B cell (primary cell): ENCODE data around the gene EYA4. TPM values are rescaled to one million over a fixed set of nuclear protein-coding genes. Genes with fewer than 3 reads are reported as not detected.

Source experiments
- ATAC-seq: fragments of 200-7000 bp; cut with Tn5 transposase; one replicate; pipeline ENCODE4 v1.10.0; 2021; ENCODE audit warnings: low read depth, mild to moderate bottlenecking, moderate number of reproducible peaks, moderate library complexity
- CTCF ChIA-PET: fragments of 350-600 bp; sonication (Branson Sonifier 250); formaldehyde crosslinking; loops from one replicate; lab custom pipeline; 2021; ENCODE audit warnings: antibody characterized with exemption, inconsistent platforms; lab: Charles Lee
- POLR2A ChIA-PET: fragments of 350-600 bp; sonication (Branson Sonifier 250); formaldehyde crosslinking; loops from one replicate; lab custom pipeline; 2021; ENCODE audit warnings: antibody characterized with exemption; lab: Charles Lee
- DNase-seq: peaks from one replicate; pipeline ENCODE4 v3.0.0; 2013
- H2AFZ ChIP-seq: 2 replicates; pipeline ENCODE4 v1.6.1; 2012; ENCODE audit warnings: mild to moderate bottlenecking, low read depth, low read length; ENCODE audit not compliant: insufficient read depth, poor library complexity, severe bottlenecking
- H3K27ac ChIP-seq, 2 donors: 1 replicate in 1 of 2; 2 replicates in 1 of 2; pipeline ENCODE4 v1.5.1; 2012 to 2013; ENCODE audit warnings: low read length in 2 of 2, mild to moderate bottlenecking in 2 of 2, moderate library complexity in 1 of 2
- H3K27me3 ChIP-seq, 4 experiments: fragments of 200-600 bp in 1 of 4; sonication (generic) in 1 of 4; replicated peaks in 1 of 4; 1 replicate in 2 of 4; 2 replicates in 2 of 4; pipeline versions ENCODE4 v1.6.1 to v1.7.0; 2013 to 2016; ENCODE audit warnings: low read length in 3 of 4, mild to moderate bottlenecking in 2 of 4, mixed read lengths in 1 of 4, moderate library complexity in 1 of 4; ENCODE audit not compliant: insufficient read depth in 4 of 4, control insufficient read depth in 3 of 4; ENCODE audit errors: control extremely low read depth in 1 of 4
- H3K36me3 ChIP-seq, 2 experiments: replicated peaks in 1 of 2; 1 replicate in 1 of 2; 2 replicates in 1 of 2; pipeline versions ENCODE4 v1.6.1 to v1.7.1; 2013; ENCODE audit warnings: low read length in 1 of 2; ENCODE audit not compliant: insufficient read depth in 2 of 2, control insufficient read depth in 1 of 2; ENCODE audit errors: control extremely low read depth in 1 of 2, extremely low read depth in 1 of 2
- H3K4me1 ChIP-seq, 2 donors: fragments of 200-600 bp in 1 of 2; sonication (generic) in 1 of 2; 1 replicate in 1 of 2; 2 replicates in 1 of 2; pipeline versions ENCODE4 v1.5.1 to v1.6.1; 2013 to 2017; ENCODE audit warnings: low read length in 2 of 2; ENCODE audit not compliant: control insufficient read depth in 2 of 2, insufficient read depth in 2 of 2
- H3K4me2 ChIP-seq: replicated peaks from 2 replicates; pipeline ENCODE3; 2012; ENCODE audit warnings: mild to moderate bottlenecking, low read depth, low read length; ENCODE audit not compliant: poor library complexity, severe bottlenecking
- H3K4me3 ChIP-seq, 5 experiments: fragments of 200-600 bp in 1 of 5; sonication (generic) in 1 of 5; 1 replicate in 3 of 5; 2 replicates in 2 of 5; pipeline versions ENCODE4 v1.5.1 to v1.7.0; 2011 to 2016; ENCODE audit warnings: low read length in 4 of 5, mild to moderate bottlenecking in 4 of 5, low read depth in 2 of 5, control low read depth in 1 of 5, moderate library complexity in 1 of 5; ENCODE audit not compliant: insufficient read depth in 1 of 5; ENCODE audit errors: control extremely low read depth in 1 of 5, extremely low read depth in 1 of 5
- H3K79me2 ChIP-seq: fragments of 200-600 bp; sonication (generic); one replicate; pipeline ENCODE4 v1.6.0; 2016; ENCODE audit warnings: low read length; ENCODE audit not compliant: control insufficient read depth, insufficient read depth
- H3K9ac ChIP-seq: fragments of 200-600 bp; sonication (generic); 2 replicates; pipeline ENCODE4 v1.6.1; 2017; ENCODE audit warnings: mild to moderate bottlenecking, low read length, moderate library complexity
- H3K9me3 ChIP-seq, 3 donors: one replicate each; pipeline versions ENCODE4 v1.6.1 to v1.7.1; 2013; ENCODE audit warnings: low read length in 2 of 3; ENCODE audit not compliant: control insufficient read depth in 2 of 3, insufficient read depth in 1 of 3; ENCODE audit errors: control extremely low read depth in 1 of 3
- H4K20me1 ChIP-seq: 2 replicates; pipeline ENCODE4 v1.6.0; 2012; ENCODE audit warnings: mild to moderate bottlenecking, low read length; ENCODE audit not compliant: insufficient read depth, control insufficient read depth, poor library complexity, severe bottlenecking
- H3K27ac Mint-ChIP-seq: one replicate; pipeline ENCODE4 v1.8.0; 2021; ENCODE audit warnings: mixed read lengths
- H3K27me3 Mint-ChIP-seq: one replicate; pipeline ENCODE4 v1.8.0; 2021; ENCODE audit warnings: mixed read lengths
- H3K4me1 Mint-ChIP-seq: one replicate; pipeline ENCODE4 v1.8.0; 2021; ENCODE audit warnings: mixed read lengths
- H3K4me3 Mint-ChIP-seq: one replicate; pipeline ENCODE4 v1.8.0; 2021; ENCODE audit warnings: mixed read lengths
- H3K9me3 Mint-ChIP-seq: one replicate; pipeline ENCODE4 v1.8.0; 2022; ENCODE audit warnings: mixed read lengths; ENCODE audit not compliant: insufficient read depth
- EZH2 ChIP-seq: IDR thresholded peaks from 2 replicates; pipeline ENCODE4 v1.6.1; 2012; ENCODE audit warnings: borderline replicate concordance, low read depth, mild to moderate bottlenecking, moderate library complexity, low read length; ENCODE audit not compliant: insufficient read depth, poor library complexity, severe bottlenecking
- WGBS: methylation state at CpG from one replicate; pipeline ENCODE4 v1.1.5; 2013; ENCODE audit warnings: missing lambda C conversion rate; ENCODE audit not compliant: insufficient coverage; 5-methylcytosine and 5-hydroxymethylcytosine counted together
- intact Hi-C: fragments of 100-400 bp; cut with micrococcal nuclease; formaldehyde crosslinking; loops from one replicate; pipeline ENCODE4 v1.10.0; 2022
- polyA plus RNA-seq: library from polyadenylated mRNA; depleted of rRNA; stranded (reverse); fragments of >200 nt; gene quantifications from 2 replicates; pipeline ENCODE4 v1.2.3, GENCODE V29; 2012
- total RNA-seq, 2 donors: library from RNA; stranded (reverse); fragments of 120-200 nt in 1 of 2; gene quantifications; 1 replicate in 1 of 2; 2 replicates in 1 of 2; pipeline versions ENCODE4 v1.2.3 to v1.2.4, GENCODE V29; 2013 to 2022
- TF ChIP-seq, protein P1 (sequence below): fragments of 200-600 bp; IDR thresholded peaks from one replicate; pipeline ENCODE4 v1.8.0; 2022; ENCODE audit warnings: antibody characterized with exemption, mild to moderate bottlenecking

The EYA4 gene
- total and polyA plus RNA-seq, 2 donors (not counting 1 experiment from before 2014, with no cell fraction given) = 0.49 TPM; not detected in 1

DNA sequence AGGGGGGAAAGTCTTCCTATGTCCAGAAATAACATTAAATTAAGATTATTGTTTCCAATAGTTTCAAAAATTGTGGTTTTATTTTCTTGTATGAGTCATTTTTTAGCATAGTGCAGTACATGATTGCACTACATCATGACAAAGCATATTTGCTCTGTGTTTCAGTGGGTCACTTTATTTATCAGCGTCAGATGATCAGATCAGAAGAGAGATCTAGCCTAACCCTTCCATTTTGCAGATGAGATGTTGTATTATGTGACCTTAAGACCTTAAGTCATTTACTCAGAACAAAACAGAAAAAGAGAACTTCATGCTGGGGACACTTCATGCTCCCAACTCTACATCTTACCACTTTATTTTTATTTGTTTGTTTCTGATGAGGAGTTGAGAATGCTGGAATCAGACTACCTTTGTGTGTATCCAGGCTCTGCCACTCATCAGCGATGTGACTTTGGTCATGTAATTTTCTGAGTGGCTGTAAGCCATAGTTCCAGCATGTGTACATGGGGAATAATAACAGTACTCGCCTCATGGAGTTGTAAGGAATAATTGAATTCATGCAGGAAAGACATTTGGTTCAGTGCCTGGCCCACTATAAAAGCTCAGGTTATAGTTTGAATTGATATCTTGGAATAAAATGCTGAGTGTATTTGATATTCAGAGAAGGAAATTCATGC, 13.5 kb downstream of the EYA4 start:
- no peak overlapping the region for H3K4me3 ChIP-seq
- H4K20me1 ChIP-seq = no peaks in the 10 kb centered on the region
- no peak for DNase-seq
- H3K4me1 Mint-ChIP-seq = no peaks in the 10 kb centered on the region
- peaks cover 14% of the 10 kb centered on the region for H3K27me3 Mint-ChIP-seq
- TF ChIP-seq, protein P1, sequence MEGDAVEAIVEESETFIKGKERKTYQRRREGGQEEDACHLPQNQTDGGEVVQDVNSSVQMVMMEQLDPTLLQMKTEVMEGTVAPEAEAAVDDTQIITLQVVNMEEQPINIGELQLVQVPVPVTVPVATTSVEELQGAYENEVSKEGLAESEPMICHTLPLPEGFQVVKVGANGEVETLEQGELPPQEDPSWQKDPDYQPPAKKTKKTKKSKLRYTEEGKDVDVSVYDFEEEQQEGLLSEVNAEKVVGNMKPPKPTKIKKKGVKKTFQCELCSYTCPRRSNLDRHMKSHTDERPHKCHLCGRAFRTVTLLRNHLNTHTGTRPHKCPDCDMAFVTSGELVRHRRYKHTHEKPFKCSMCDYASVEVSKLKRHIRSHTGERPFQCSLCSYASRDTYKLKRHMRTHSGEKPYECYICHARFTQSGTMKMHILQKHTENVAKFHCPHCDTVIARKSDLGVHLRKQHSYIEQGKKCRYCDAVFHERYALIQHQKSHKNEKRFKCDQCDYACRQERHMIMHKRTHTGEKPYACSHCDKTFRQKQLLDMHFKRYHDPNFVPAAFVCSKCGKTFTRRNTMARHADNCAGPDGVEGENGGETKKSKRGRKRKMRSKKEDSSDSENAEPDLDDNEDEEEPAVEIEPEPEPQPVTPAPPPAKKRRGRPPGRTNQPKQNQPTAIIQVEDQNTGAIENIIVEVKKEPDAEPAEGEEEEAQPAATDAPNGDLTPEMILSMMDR = no peak
- no peak for TF ChIP-seq EZH2
- H3K36me3 ChIP-seq = no peaks in the 10 kb centered on the region
- intact Hi-C loops = no loop called here
- H3K27ac ChIP-seq = no peak overlapping the region
- no peak overlapping the region for H2AFZ ChIP-seq
- peaks cover 0 to 3% (median 0%) of the 10 kb centered on the region in 4 experiments for H3K27me3 ChIP-seq
- no peak overlapping the region for H3K4me2 ChIP-seq
- 83% methylated on average over 2 of the region's 3 CpGs for WGBS
- no peaks in the 10 kb centered on the region for H3K9me3 Mint-ChIP-seq
- POLR2A ChIA-PET = no interaction called here
- no peak overlapping the region for H3K4me3 Mint-ChIP-seq
- ATAC-seq = no peak
- H3K9me3 ChIP-seq = no peaks in the 10 kb centered on the region
- H3K27ac Mint-ChIP-seq = no peak overlapping the region
- no peaks in the 10 kb centered on the region for H3K4me1 ChIP-seq
- H3K79me2 ChIP-seq = no peaks in the 10 kb centered on the region
- no peak overlapping the region for H3K9ac ChIP-seq
- CTCF ChIA-PET = no interaction called here

DNA sequence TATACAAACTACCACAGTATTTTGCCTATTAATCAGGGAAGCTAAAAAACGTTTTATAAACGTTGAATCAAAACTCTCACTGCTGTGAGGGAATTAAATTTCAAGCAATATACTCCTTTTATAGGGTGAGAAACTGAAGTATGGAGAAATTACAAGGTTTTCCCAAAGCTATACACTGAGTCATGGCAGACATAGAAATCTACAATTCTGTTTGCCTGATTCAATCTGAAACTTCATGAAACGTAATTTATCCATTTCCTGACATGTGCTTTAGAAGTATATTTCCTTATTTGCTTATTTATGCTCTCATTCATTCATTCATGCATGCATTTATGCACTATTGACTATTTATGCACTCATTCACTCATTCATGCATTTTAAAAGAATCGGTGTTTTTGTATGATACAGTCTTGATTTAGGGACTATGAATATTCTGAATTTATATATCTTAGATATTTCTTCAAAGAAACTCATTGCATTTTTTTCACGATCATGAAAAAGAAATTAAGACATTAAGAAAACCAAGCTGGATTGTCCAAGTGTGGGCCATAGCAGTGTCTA, 16.5 kb downstream of the EYA4 start:
- ChIA-PET POLR2A (no interaction called here), CTCF (no interaction called here)
- Histone ChIP-seq H3K36me3 (no peaks in the 10 kb centered on the region), H3K9me3 (no peaks in the 10 kb centered on the region), H3K4me3 (no peak overlapping the region), H3K79me2 (no peaks in the 10 kb centered on the region), H3K27ac (no peak overlapping the region), H3K4me2 (no peak overlapping the region), H3K4me1 (no peaks in the 10 kb centered on the region), H3K9ac (no peak overlapping the region), H3K27me3 (peaks cover 0 to 3% (median 0%) of the 10 kb centered on the region in 4 experiments), H4K20me1 (no peaks in the 10 kb centered on the region), H2AFZ (no peak overlapping the region)
- no CpG with 5 or more reads among the region's 5 CpGs for WGBS
- no peak for ATAC-seq
- Mint-ChIP-seq H3K27ac (no peak overlapping the region), H3K4me3 (no peak overlapping the region), H3K4me1 (no peaks in the 10 kb centered on the region), H3K27me3 (peaks cover 3% of the 10 kb centered on the region), H3K9me3 (no peaks in the 10 kb centered on the region)
- intact Hi-C loops = no loop called here
- TF ChIP-seq, protein P1 = no peak
- TF ChIP-seq EZH2 = no peak
- no peak for DNase-seq
